GM13977 (cell line): ENCODE data around the gene PCBD1.
"Not testable (repeated sequence)": the region's sequence is repeated elsewhere in the genome, so short reads cannot be mapped to it uniquely, and the experiment has no call there.

ENCODE experiments used
- DNase-seq: peaks from one replicate; pipeline ENCODE4 v3.0.0; 2012; ENCODE audit warnings: low spot score
- in situ Hi-C: fragments of 300-500 bp; cut with MboI; formaldehyde crosslinking; loops from one replicate; pipeline ENCODE4 v1.12.0; 2022; ENCODE audit warnings: low sequenced_read_pairs, low pct_unique_long_range_greater_than_20kb, mixed read lengths, inconsistent platforms; ENCODE audit not compliant: unreplicated experiment
- TF ChIP-seq, protein P1 (sequence below): IDR thresholded peaks from 2 replicates; pipeline ENCODE4 v1.5.1; 2012; ENCODE audit warnings: mild to moderate bottlenecking, control low read depth; ENCODE audit not compliant: insufficient read depth; ENCODE audit errors: extremely low read depth, missing control alignments

Gene PCBD1

DNA sequence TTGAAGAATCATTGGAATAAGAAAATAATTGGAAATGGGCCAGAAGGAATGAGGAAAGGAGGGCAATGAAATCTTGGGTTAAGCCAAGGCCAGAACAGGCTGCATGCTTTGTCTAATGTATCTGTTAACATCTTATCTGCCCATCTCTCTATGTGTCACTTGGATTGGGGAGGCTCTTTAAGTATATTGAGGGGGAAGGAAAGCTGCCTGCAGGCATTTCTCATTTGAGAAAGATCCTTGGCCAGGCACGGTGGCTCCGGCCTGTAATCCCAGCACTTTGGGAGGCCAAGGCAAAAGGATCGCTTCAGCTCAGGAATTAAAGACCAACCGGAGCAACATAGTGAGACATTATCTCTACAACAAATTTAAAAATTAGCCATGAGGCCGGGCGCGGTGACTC lies 14.3 kb downstream of the PCBD1 start:
- in situ Hi-C loops = loop anchor here (10.0 kb wide), 1 partner anchor 59 kb away; the partner anchor contains the start of gene SGPL1
- no peak for DNase-seq
- TF ChIP-seq, protein P1, sequence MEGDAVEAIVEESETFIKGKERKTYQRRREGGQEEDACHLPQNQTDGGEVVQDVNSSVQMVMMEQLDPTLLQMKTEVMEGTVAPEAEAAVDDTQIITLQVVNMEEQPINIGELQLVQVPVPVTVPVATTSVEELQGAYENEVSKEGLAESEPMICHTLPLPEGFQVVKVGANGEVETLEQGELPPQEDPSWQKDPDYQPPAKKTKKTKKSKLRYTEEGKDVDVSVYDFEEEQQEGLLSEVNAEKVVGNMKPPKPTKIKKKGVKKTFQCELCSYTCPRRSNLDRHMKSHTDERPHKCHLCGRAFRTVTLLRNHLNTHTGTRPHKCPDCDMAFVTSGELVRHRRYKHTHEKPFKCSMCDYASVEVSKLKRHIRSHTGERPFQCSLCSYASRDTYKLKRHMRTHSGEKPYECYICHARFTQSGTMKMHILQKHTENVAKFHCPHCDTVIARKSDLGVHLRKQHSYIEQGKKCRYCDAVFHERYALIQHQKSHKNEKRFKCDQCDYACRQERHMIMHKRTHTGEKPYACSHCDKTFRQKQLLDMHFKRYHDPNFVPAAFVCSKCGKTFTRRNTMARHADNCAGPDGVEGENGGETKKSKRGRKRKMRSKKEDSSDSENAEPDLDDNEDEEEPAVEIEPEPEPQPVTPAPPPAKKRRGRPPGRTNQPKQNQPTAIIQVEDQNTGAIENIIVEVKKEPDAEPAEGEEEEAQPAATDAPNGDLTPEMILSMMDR = no peak

DNA sequence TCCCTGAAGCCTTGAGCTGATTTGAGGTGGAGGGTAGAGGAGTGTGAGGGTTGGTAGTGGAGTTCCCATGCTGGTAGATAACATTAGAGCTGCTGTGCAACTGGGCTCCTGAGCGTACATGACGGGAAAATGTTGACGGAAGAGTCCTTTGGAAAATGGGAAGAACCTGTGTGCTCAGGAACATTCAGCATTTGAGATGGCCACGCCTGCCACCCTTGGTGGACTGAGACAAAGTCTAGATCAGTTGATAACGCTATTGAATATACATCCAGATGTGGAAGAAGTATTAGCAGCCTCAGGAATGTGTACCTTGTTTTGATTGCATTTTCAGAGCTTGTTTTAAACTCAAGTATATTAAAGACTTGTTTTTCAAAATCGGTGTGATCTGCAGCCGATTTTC lies 16.1 kb downstream of the PCBD1 start:
- no peak for DNase-seq
- in situ Hi-C loops = loop anchor here (10.0 kb wide), 1 partner anchor 57 kb away; the partner anchor contains the start of gene SGPL1
- TF ChIP-seq, protein P1 = no peak

DNA sequence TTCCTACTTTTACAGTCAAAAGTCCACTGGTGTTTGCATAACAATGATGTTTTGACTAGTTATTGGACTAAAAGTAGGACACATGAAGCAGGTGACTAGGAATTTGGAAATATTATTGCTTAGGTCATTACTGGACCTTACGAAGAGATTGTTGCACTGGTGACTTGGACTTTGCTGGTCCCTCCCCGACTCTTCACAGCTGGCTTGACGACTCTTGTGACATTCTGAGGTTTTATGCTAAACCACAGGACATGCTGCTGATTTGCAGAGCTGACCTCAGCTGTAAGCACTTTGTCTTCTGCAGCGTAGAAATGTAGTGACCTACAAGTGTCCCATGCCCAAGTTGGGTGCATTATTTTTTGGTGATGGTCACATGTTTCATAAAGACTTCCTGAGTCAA lies 21.9 kb downstream of the PCBD1 start:
- DNase-seq = no peak
- in situ Hi-C loops = no loop called here
- TF ChIP-seq, protein P1 = no peak

DNA sequence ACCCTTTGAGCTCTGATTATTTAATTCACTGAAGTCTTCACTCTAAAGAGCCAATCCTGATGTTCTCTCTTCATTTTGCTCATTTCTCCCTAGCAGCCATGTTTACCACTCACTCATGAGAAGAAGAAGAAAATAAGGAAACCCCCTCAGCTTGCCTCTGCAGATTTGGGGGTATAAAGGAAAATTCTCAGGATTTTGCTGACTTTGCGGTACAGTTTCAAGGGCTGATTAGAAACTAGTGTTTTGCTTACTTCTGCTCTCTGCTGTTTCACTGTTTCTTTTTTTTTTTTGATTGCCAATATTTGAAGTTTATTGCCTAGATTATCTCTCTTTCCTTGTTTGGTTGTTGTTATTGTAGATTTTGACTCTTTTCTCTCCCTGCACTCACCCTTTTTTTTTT lies 23.4 kb downstream of the PCBD1 start:
- TF ChIP-seq, protein P1 = no peak

DNA sequence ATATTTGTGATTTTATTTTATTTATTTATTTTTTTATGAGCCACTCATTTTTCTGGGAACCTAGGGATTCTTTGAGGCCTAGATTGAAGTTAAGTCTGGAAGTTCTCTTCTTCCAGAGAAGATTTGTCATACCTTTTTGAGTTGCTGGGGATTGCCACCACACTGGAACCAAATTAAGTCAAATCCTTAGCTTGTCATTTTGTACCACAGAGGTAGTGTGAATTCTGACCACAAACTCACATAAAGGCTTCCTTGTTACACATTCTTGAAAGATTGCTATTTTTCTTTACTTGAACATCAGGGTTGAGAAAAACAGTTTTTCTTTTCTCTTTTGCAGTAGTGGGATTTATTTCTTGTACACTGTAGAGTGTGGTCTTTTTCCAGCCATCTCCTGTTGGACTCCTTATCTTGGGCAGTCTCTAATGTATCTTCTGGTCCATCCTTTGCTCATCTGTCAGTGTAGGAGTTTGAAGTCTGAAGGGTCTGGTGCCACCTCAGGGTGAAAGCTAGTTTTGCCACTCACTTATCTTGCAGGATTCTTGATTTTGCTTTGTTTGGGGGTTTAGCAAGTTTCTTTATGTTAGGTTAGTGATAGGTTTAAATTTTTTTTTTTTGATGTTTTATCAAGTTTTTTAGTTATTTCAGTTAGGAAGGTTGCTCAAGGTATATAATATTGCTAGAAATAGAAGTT lies 24.8 kb downstream of the PCBD1 start:
- TF ChIP-seq, protein P1 = no peak
- no peak for DNase-seq
- in situ Hi-C loops = no loop called here

More for the DNA sequence above, 23.4 kb downstream of the PCBD1 start:
- DNase-seq = no peak
- in situ Hi-C loops = no loop called here

DNA sequence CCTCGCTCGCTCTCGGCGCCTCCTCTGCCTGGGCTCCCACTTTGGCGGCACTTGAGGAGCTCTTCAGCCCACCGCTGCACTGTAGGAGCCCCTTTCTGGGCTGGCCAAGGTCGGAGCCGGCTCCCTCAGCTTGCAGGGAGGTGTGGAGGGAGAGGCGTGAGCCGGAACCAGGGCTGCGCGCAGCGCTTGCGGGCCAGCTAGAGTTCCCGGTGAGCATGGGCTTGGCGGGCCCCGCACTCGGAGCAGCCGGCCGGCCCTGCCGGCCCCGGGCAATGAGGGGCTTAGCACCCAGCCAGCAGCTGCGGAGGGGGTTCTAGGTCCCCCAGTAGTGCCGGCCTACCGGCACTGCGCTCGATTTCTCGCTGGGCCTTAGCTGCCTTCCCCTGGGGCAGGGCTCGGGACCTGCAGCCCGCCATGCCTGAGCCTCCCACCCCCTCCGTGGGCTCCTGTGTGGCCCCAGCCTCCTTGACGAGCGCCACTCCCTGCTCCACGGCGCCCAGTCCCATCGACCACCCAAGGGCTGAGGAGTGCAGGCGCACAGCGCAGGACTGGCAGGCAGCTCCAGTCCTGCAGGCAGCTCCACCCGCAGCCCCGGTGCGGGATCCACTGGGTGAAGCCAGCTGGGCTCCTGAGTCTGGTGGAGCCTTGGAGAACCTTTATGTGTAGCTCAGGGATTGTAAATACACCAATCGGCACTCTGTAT lies 26.7 kb downstream of the PCBD1 start:
- in situ Hi-C loops, DNase-seq: not testable (repeated sequence)

DNA sequence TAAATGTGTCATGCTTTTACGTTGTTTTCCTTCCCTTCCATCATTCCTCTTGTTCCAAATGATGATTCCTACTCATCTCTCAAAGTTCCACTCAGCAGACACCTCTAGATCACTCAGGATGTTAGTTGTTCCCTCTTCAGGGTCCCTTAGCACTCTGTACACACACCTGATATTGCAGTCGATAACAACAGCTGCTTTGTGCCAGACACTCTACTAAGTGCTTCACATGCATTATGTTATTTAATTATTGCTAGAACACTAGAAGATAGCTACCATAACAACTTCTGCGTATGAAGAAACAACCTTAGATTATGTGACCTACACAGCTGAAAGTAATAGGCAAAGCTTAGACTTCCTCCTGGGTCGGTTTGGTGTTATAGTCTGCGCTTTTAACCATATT lies 29.6 kb downstream of the PCBD1 start:
- in situ Hi-C loops = no loop called here
- TF ChIP-seq, protein P1 = no peak
- no peak for DNase-seq
